AG04449 (cell line): Measurements from ENCODE around the gene NTM.

ENCODE experiments used
- CTCF ChIA-PET: fragments of 350-600 bp; formaldehyde crosslinking; extraction: SDS; loops from one replicate; lab custom pipeline; 2021; ENCODE audit warnings: antibody characterized with exemption; lab: Yijun Ruan, JAX
- POLR2A ChIA-PET: fragments of 400-600, 350-600 bp; formaldehyde crosslinking; extraction: SDS; loops from one replicate; lab custom pipeline; 2020; ENCODE audit warnings: antibody characterized with exemption, inconsistent platforms; lab: Yijun Ruan, JAX
- DNase-seq: peaks from one replicate; pipeline ENCODE4 v3.0.0-alpha.2; 2010; ENCODE audit warnings: low read depth, low spot score
- H3K4me3 ChIP-seq: 2 replicates; pipeline ENCODE4 v1.5.1; 2011; ENCODE audit warnings: low read depth, mild to moderate bottlenecking, control low read depth, low read length
- TF ChIP-seq, protein P1 (sequence below): IDR thresholded peaks from one replicate; pipeline ENCODE4 v1.5.1; 2011; ENCODE audit warnings: mild to moderate bottlenecking, moderate library complexity, low read length, control low read depth, inconsistent platforms; ENCODE audit not compliant: insufficient read depth; ENCODE audit errors: missing control alignments

The NTM gene

DNA sequence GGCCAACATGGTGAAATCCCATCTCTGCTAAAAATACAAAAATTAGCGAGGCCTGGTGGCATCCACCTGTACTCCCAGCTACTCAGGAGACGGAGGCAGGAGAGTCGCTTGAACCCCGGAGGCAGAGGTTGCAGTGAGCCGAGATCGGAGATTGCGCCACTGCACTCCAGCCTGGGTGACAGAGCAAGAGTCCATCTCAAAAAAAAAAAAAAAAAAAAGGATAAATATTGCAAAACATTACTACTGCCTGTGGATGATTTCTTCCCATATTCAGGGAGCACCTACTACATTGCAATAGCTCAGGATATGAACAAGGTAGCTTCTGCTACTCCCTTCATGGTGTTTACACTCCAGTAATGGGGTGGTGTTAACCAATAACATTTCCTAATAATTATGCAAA, 980.6 kb downstream of the NTM start:
- TF ChIP-seq, protein P1, sequence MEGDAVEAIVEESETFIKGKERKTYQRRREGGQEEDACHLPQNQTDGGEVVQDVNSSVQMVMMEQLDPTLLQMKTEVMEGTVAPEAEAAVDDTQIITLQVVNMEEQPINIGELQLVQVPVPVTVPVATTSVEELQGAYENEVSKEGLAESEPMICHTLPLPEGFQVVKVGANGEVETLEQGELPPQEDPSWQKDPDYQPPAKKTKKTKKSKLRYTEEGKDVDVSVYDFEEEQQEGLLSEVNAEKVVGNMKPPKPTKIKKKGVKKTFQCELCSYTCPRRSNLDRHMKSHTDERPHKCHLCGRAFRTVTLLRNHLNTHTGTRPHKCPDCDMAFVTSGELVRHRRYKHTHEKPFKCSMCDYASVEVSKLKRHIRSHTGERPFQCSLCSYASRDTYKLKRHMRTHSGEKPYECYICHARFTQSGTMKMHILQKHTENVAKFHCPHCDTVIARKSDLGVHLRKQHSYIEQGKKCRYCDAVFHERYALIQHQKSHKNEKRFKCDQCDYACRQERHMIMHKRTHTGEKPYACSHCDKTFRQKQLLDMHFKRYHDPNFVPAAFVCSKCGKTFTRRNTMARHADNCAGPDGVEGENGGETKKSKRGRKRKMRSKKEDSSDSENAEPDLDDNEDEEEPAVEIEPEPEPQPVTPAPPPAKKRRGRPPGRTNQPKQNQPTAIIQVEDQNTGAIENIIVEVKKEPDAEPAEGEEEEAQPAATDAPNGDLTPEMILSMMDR = no peak
- no peak overlapping the region for H3K4me3 ChIP-seq
- POLR2A ChIA-PET = interaction anchor here (0.7 kb wide), 1 partner anchor 224 kb away, joined by 9 read pairs; no protein-coding TSS in a partner anchor
- CTCF ChIA-PET = no interaction called here
- no peak for DNase-seq

- TF ChIP-seq, protein P1 = no peak
- ChIA-PET POLR2A (no interaction called here), CTCF (no interaction called here)
- no peak for DNase-seq
- no peak overlapping the region for H3K4me3 ChIP-seq
Measured at GRCh38 chr11:132352497-132352896, 982.1 kb downstream of the NTM start.

DNA sequence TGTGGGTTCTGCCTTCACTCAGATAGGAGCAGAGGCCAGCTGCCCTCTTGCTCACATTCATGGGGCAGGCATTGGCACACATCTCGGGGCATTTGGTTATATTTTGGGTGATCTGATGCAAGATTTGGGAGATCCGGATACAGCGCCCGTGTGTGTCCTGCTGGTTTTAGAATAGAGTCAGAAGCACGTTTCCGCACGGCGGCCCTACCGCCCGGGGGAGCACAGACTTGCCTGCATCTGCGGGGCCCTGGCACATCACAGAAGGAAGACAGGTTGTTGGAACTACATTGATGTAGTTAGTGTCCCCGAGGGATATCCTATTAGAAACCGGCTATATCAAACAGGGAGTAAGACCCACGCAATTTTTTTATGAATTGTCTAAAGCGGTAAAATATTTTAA, 982.8 kb downstream of the NTM start:
- DNase-seq = no peak
- POLR2A ChIA-PET = no interaction called here
- CTCF ChIA-PET = no interaction called here
- H3K4me3 ChIP-seq = no peak overlapping the region
- TF ChIP-seq, protein P1 = no peak

DNA sequence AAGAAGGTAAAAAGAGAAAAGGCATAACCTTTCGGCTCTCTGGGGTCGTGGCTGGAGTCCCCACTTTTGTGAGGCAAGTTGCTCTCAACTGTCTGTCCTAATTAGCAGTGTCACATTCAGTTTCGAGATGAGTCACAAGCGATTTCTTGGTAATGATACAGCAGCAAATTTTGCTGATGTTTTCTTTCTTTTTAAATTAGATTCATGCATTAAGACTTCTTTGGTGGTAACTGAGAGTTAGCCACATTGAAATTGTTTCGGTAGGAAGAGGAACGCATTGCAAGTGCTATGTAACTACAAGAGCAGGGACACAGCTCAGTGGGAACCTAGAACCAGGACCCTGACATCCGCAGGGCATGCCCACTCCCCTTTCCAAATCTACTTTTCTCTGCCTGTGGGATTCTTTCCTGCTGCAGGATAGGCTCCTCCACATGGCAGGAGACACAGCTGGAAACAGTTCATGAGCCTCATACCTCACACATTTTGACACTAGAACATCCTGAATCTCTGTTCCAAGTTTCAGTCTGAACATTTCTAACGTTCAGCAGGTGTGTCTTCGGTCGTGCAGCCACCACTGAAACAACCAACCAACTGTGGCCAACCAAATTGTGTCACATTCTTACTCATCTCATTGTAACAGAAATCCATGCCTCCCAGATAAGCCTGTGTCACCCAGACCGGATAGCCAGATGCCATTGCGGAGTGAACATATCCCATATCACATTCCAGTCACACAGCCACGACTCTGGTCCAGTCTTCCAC, 987.6 kb downstream of the NTM start:
- POLR2A ChIA-PET = no interaction called here
- TF ChIP-seq, protein P1 = no peak
- no peak overlapping the region for H3K4me3 ChIP-seq
- CTCF ChIA-PET = no interaction called here
- DNase-seq = no peak

DNA sequence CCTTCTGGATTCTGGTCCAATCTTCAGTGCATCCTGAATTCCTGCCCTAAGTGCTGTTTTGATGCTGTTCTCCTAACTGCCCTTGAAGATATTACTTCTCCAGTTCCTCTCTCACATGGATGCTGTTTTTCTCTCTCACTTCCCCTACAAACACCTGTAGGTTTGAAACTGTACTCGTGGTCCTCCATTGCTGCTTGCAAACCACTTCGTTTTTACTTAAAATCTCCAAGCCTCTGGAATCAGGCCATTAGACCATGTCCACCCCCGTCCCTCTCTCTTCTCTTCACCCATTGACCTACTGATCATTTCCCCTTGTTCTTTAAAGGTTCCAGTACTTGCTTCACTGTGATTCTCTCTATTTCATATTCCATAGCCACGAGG, 988.1 kb downstream of the NTM start:
- ChIA-PET POLR2A (no interaction called here), CTCF (no interaction called here)
- DNase-seq = no peak
- no peak overlapping the region for H3K4me3 ChIP-seq
- TF ChIP-seq, protein P1 = no peak

- no peak for DNase-seq
- ChIA-PET CTCF (interaction anchor here (1.1 kb wide), 1 partner anchor 41 kb away, joined by 4 read pairs; no protein-coding TSS in a partner anchor), POLR2A (no interaction called here)
- TF ChIP-seq, protein P1 = no peak
- H3K4me3 ChIP-seq = no peak overlapping the region
Measured at GRCh38 chr11:132361011-132361550, 990.7 kb downstream of the NTM start.
